Smooth muscle cell of bladder (primary cell): ENCODE measurements around the gene RAB4A. TPM values are rescaled to one million over a fixed set of nuclear protein-coding genes. Genes with fewer than 3 reads are reported as not detected.

Source experiments
- total RNA-seq: library from RNA; depleted of rRNA; stranded (reverse); fragments of >200 nt; gene quantifications from 2 replicates; pipeline ENCODE4 v1.2.3, GENCODE V29; 2014

Gene RAB4A, protein sequence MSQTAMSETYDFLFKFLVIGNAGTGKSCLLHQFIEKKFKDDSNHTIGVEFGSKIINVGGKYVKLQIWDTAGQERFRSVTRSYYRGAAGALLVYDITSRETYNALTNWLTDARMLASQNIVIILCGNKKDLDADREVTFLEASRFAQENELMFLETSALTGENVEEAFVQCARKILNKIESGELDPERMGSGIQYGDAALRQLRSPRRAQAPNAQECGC
- total RNA-seq: 20.6 and 28.8 TPM in 2 replicates

DNA sequence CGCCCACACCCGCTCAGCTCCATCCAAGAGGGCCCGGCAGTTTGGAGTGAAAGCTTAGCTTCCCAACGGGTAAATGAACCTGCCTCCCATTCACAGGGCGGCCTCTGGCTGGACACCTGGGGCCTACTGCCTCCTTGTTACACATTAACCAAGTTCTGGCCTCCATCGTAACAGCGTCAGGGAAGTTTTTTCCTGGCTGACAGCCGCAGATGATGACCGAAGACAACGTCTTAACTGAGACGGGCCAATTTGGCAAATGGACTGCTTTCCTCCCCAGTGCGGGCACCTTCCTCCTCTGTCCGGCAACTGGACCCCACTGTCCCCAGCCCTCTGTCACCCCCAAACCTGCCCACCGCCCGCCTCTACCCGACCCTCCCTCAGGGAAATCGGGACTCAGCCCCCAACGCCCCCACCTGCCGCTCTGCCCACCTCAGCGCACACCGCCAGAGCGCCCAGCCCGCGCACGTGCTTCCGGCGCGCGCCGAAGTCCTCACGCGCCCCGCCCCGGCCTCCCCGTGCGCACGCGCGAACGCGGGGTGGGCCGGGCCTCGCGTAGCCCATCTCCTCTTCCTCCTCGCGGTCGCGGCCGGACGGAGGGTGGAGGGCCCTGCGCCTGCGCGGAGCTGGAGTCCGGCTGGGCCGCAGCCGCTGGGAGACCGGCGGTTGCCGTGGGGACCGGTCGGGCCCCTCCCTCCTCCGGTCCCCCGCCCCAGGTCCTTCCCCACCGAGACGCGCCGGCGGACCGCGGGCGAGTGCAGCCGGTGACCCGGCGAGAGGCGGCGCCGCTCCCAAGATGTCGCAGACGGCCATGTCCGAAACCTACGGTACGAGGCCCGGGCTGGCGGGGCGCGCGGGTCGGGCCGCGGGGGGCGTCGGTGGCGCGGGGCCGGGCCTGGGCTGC, at the start of gene RAB4A:
Gene RAB4A (plus strand): TSS at position 565 of the 901 bp plus-strand sequence. CDS start 229 bp downstream, at position 794.

DNA sequence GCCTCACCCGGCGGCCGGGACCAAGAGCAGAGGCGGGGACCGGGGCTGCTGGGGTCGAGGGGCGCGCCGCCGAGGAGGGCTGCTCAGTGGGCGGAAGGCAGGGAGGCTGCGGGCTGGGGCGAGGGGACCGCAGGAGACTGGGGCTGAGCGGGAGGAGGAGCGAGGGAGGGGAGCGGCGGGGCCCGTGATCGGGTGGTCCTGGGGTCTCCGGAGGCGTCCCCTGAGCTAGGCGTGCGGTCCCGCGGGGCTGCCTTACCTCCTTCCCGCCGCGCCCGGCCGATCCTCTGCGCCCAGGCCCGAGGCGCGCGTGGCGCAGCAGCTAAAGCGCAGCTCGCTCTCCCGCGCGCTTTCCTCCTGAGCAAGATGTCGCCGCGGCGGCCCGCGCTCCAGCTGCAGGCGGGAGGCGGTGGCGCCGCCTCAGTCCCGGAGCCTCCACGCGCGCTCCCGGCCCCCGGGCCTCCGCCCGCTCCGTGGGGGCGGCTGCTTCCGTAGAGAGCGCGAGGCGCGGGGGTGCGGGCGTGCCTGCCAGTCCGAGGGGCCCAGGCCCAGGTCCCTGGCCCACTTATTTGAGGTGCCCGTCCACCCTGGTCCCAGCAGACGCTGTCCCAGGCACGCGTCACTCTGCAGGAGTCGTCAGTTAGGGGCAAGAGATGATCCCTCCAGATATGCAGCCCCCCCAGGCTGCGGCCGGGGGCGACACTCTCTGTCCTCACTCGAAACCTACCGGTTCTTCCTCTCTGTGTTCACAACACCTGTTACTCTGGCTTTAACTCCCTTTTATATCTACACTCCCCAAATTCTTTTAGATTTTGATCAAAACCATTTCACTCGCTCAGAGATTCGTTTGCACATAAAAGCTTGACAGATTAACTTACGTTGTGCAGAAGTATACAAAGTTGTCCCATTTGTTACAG, 72.0 kb downstream of the RAB4A start, which contains the start of gene CCSAP:
Gene CCSAP (minus strand): TSS at position 392 of the 914 bp plus-strand sequence. CDS start 582 bp downstream, outside the sequence.

Other genes starting within 250 kb of the RAB4A start
- gene CCSAP, start 71.9 kb downstream of the RAB4A start, total RNA-seq: 3.6 and 5.9 TPM in 2 replicates
- gene ACTA1, start 163.0 kb downstream of the RAB4A start, total RNA-seq: not detected in 2 replicates
- 28.6 and 33.9 TPM in 2 replicates for gene NUP133, start 237.2 kb downstream of the RAB4A start, total RNA-seq